ENCODE data around the gene LRRC18. TPM values are rescaled to one million over a fixed set of nuclear protein-coding genes. Genes with fewer than 3 reads are reported as not detected.

The LRRC18 gene
- total and polyA plus RNA-seq, 12 donors: not detected

GRCh38 chr10:48900371-48900801 is 39.3 kb downstream of the LRRC18 start:
- WGBS, 4 donors: 65 to 83% (median 74%) methylated on average over 2 of the region's 2 CpGs
- Histone ChIP-seq H3K27me3 (no peaks in the 10 kb centered on the region), H3K9me3 (replicated peaks in 1 of 3) (no peaks in the 10 kb centered on the region), H3K4me1 (replicated peaks in 1 of 2) (no peaks in the 10 kb centered on the region), H3K36me3 (replicated peaks in 1 of 2) (no peaks in the 10 kb centered on the region), H3K27ac (no peak overlapping the region), H3K4me3 (no peak overlapping the region)
- TF ChIP-seq CTCF (IDR thresholded peaks at IDR 0.05) (no peak), POLR2A (IDR thresholded peaks at IDR 0.05) (no peak)
- DNase-seq: peak in 2 of 7 donors; percentile 10 to 43
- intact Hi-C loops (cut with DNase I): no loop called here

GRCh38 chr10:48899781-48900180 is 39.9 kb downstream of the LRRC18 start:
- no peak overlapping the region for H3K27ac ChIP-seq
- no peaks in the 10 kb centered on the region for H3K27me3 ChIP-seq
- TF ChIP-seq POLR2A (IDR thresholded peaks at IDR 0.05) (no peak), CTCF (IDR thresholded peaks at IDR 0.05) (no peak)

GRCh38 chr10:48898426-48898825 is 41.2 kb downstream of the LRRC18 start:
- WGBS, 4 donors: 75 to 93% (median 88%) methylated on average over 1 of the region's 1 CpG

More at GRCh38 chr10:48899781-48900180, 39.9 kb downstream of the LRRC18 start:
- no peak overlapping the region for H3K4me3 ChIP-seq
- intact Hi-C loops (cut with DNase I): no loop called here
- no peaks in the 10 kb centered on the region for H3K4me1 ChIP-seq (replicated peaks in 1 of 2)
- H3K9me3 ChIP-seq (replicated peaks in 1 of 3): no peaks in the 10 kb centered on the region
- no peak for DNase-seq
- H3K36me3 ChIP-seq (replicated peaks in 1 of 2): no peaks in the 10 kb centered on the region
- 73 to 93% (median 83%) methylated on average over 6 to 8 of the region's 8 CpGs for WGBS, 4 donors

GRCh38 chr10:48897441-48897790 is 42.2 kb downstream of the LRRC18 start:
- TF ChIP-seq POLR2A (IDR thresholded peaks at IDR 0.05): no peak
- TF ChIP-seq CTCF (IDR thresholded peaks at IDR 0.05): no peak
- 75 to 94% (median 91%) methylated on average over 2 to 10 of the region's 10 CpGs for WGBS, 4 donors
- H3K27ac ChIP-seq: no peak overlapping the region
- no peaks in the 10 kb centered on the region for H3K27me3 ChIP-seq
- H3K36me3 ChIP-seq (replicated peaks in 1 of 2): no peaks in the 10 kb centered on the region
- H3K4me3 ChIP-seq: no peak overlapping the region
- no peaks in the 10 kb centered on the region for H3K4me1 ChIP-seq (replicated peaks in 1 of 2)
- no peaks in the 10 kb centered on the region for H3K9me3 ChIP-seq (replicated peaks in 1 of 3)
- no peak for DNase-seq
- intact Hi-C loops (cut with DNase I): no loop called here

More at GRCh38 chr10:48898426-48898825, 41.2 kb downstream of the LRRC18 start:
- H3K9me3 ChIP-seq (replicated peaks in 1 of 3): no peaks in the 10 kb centered on the region
- no peak overlapping the region for H3K27ac ChIP-seq
- intact Hi-C loops (cut with DNase I): no loop called here
- H3K36me3 ChIP-seq (replicated peaks in 1 of 2): no peaks in the 10 kb centered on the region
- DNase-seq: no peak
- no peaks in the 10 kb centered on the region for H3K4me1 ChIP-seq (replicated peaks in 1 of 2)
- no peaks in the 10 kb centered on the region for H3K27me3 ChIP-seq
- TF ChIP-seq CTCF (IDR thresholded peaks at IDR 0.05): no peak
- TF ChIP-seq POLR2A (IDR thresholded peaks at IDR 0.05): no peak
- H3K4me3 ChIP-seq: no peak overlapping the region

Data from adrenal gland (tissue), 12 donors.